Measurements from ENCODE around the gene FAM83C. TPM values are rescaled to one million over a fixed set of nuclear protein-coding genes. Genes with fewer than 3 reads are reported as not detected.
"Not testable (repeated sequence)": the region's sequence is repeated elsewhere in the genome, so short reads cannot be mapped to it uniquely, and the experiment has no call there.

Gene FAM83C
- total RNA-seq, 4 donors from 2014 or later: not detected

- intact Hi-C loops (cut with DNase I): no loop called here
These were observed 34.9 kb downstream of the FAM83C start for GRCh38 chr20:35257175-35257909.

GRCh38 chr20:35254448-35254999 is 37.7 kb downstream of the FAM83C start:
- Histone ChIP-seq H3K27ac (replicated peaks in 1 of 4) (no peak overlapping the region), H3K4me1 (peaks cover 7 to 16% (median 9%) of the 10 kb centered on the region in 4 donors), H3K4me3 (no peak overlapping the region), H3K36me3 (peaks cover 3 to 24% (median 9%) of the 10 kb centered on the region in 4 donors), H3K9me3 (no peaks in the 10 kb centered on the region), H3K27me3 (no peaks in the 10 kb centered on the region)
- intact Hi-C loops (cut with DNase I): no loop called here
- no peak for TF ChIP-seq CTCF (IDR thresholded peaks at IDR 0.05)
- no peak for TF ChIP-seq POLR2AphosphoS5 (IDR thresholded peaks at IDR 0.05)
- TF ChIP-seq EP300 (IDR thresholded peaks at IDR 0.05): no peak
- TF ChIP-seq POLR2A (IDR thresholded peaks at IDR 0.05; ENCODE audit: low read depth): no peak
- 95% methylated on average over 12 of the region's 12 CpGs for WGBS
- DNase-seq (ENCODE audit: extremely low spot score): no peak

More at GRCh38 chr20:35257175-35257909, 34.9 kb downstream of the FAM83C start:
- Histone ChIP-seq H3K4me3 (no peak overlapping the region), H3K27me3 (no peaks in the 10 kb centered on the region), H3K27ac (replicated peaks in 1 of 4) (no peak overlapping the region), H3K4me1 (peaks cover 7 to 34% (median 9%) of the 10 kb centered on the region in 4 donors), H3K9me3 (no peaks in the 10 kb centered on the region), H3K36me3 (peaks cover 3 to 33% (median 11%) of the 10 kb centered on the region in 4 donors)
- TF ChIP-seq POLR2A (IDR thresholded peaks at IDR 0.05; ENCODE audit: low read depth) (no peak), CTCF (IDR thresholded peaks at IDR 0.05) (no peak), POLR2AphosphoS5 (IDR thresholded peaks at IDR 0.05) (no peak), EP300 (IDR thresholded peaks at IDR 0.05) (no peak)
- WGBS: 58% methylated on average over 8 of the region's 8 CpGs
- DNase-seq (ENCODE audit: extremely low spot score): no peak

- H3K36me3 ChIP-seq: peaks cover 3 to 19% (median 7%) of the 10 kb centered on the region in 4 donors
- DNase-seq (ENCODE audit: extremely low spot score): no peak
- no peak for TF ChIP-seq POLR2A (IDR thresholded peaks at IDR 0.05; ENCODE audit: low read depth)
- no peak overlapping the region for H3K27ac ChIP-seq (replicated peaks in 1 of 4)
- H3K27me3 ChIP-seq: no peaks in the 10 kb centered on the region
- intact Hi-C loops (cut with DNase I): no loop called here
- peaks cover 7 to 10% (median 9%) of the 10 kb centered on the region in 4 donors for H3K4me1 ChIP-seq
- H3K9me3 ChIP-seq: no peaks in the 10 kb centered on the region
- 90% methylated on average over 3 of the region's 3 CpGs for WGBS
- no peak overlapping the region for H3K4me3 ChIP-seq
These were observed 39.2 kb downstream of the FAM83C start for GRCh38 chr20:35253010-35253409.

GRCh38 chr20:35252598-35252997 is 39.6 kb downstream of the FAM83C start:
- WGBS: 83% methylated on average over 1 of the region's 2 CpGs
- intact Hi-C loops (cut with DNase I): not testable (repeated sequence)

GRCh38 chr20:35252037-35252461 is 40.2 kb downstream of the FAM83C start:
- peaks cover 3 to 23% (median 7%) of the 10 kb centered on the region in 4 donors for H3K36me3 ChIP-seq
- intact Hi-C loops (cut with DNase I): no loop called here
- DNase-seq (ENCODE audit: extremely low spot score): no peak
- H3K27me3 ChIP-seq: no peaks in the 10 kb centered on the region
- 73% methylated on average over 2 of the region's 2 CpGs for WGBS
- H3K27ac ChIP-seq (replicated peaks in 1 of 4): no peak overlapping the region
- TF ChIP-seq EP300 (IDR thresholded peaks at IDR 0.05): no peak
- no peak for TF ChIP-seq POLR2A (IDR thresholded peaks at IDR 0.05; ENCODE audit: low read depth)
- no peak for TF ChIP-seq POLR2AphosphoS5 (IDR thresholded peaks at IDR 0.05)
- TF ChIP-seq CTCF (IDR thresholded peaks at IDR 0.05): no peak
- H3K4me1 ChIP-seq: peaks cover 0 to 3% (median 0%) of the 10 kb centered on the region in 4 donors
- no peaks in the 10 kb centered on the region for H3K9me3 ChIP-seq
- no peak overlapping the region for H3K4me3 ChIP-seq

More at GRCh38 chr20:35252598-35252997, 39.6 kb downstream of the FAM83C start:
- peaks cover 3 to 19% (median 7%) of the 10 kb centered on the region in 4 donors for H3K36me3 ChIP-seq
- not testable (repeated sequence) for H3K27ac ChIP-seq (replicated peaks in 1 of 4); DNase-seq (ENCODE audit: extremely low spot score); H3K4me1 ChIP-seq; H3K4me3 ChIP-seq; H3K9me3 ChIP-seq; H3K27me3 ChIP-seq
